Activated CD4-positive, alpha-beta T cell treated with anti-CD3 and anti-CD28 coated beads, Interleukin-2, amount 10 ng/mL, durations not matched to agents 24 days and 14 days (primary cell): Measurements from ENCODE around the gene CPE. TPM values are rescaled to one million over a fixed set of nuclear protein-coding genes. Genes with fewer than 3 reads are reported as not detected.
A peak's percentile ranks its signal among the peaks of the same experiment; 100 is the strongest.
"Not testable (repeated sequence)": the region's sequence is repeated elsewhere in the genome, so short reads cannot be mapped to it uniquely, and the experiment has no call there.

Experiments
- DNase-seq: peaks from one replicate; pipeline ENCODE4 v3.0.0; 2022
- H3K27ac Mint-ChIP-seq: one replicate; pipeline ENCODE4 v1.8.0; 2022; ENCODE audit warnings: mild to moderate bottlenecking, mixed read lengths
- H3K27me3 Mint-ChIP-seq: one replicate; pipeline ENCODE4 v1.8.0; 2022; ENCODE audit warnings: mixed read lengths
- H3K36me3 Mint-ChIP-seq: one replicate; pipeline ENCODE4 v1.8.0; 2022; ENCODE audit warnings: low read depth, mild to moderate bottlenecking, mixed read lengths
- H3K4me1 Mint-ChIP-seq: one replicate; pipeline ENCODE4 v1.8.0; 2021; ENCODE audit warnings: mixed read lengths
- H3K4me3 Mint-ChIP-seq: one replicate; pipeline ENCODE4 v1.8.0; 2022; ENCODE audit warnings: mild to moderate bottlenecking, moderate library complexity, mixed read lengths
- H3K9me3 Mint-ChIP-seq: one replicate; pipeline ENCODE4 v1.8.0; 2021; ENCODE audit warnings: mixed read lengths
- intact Hi-C: fragments of 100-400 bp; cut with micrococcal nuclease; formaldehyde crosslinking; loops from one replicate; pipeline ENCODE4 v1.15.1; 2023
- total RNA-seq: library from RNA; stranded (reverse); gene quantifications from 2 replicates; pipeline ENCODE4 v1.2.3, GENCODE V29; 2022

The CPE gene
- total RNA-seq, 1 donor from 2014 or later, result not detected

- Mint-ChIP-seq H3K27ac (no peak overlapping the region), H3K4me3 (no peak overlapping the region), H3K36me3 (no peaks in the 10 kb centered on the region), H3K9me3 (peaks cover 13% of the 10 kb centered on the region), H3K4me1 (no peaks in the 10 kb centered on the region), H3K27me3 (no peaks in the 10 kb centered on the region)
- peak; percentile 23 for DNase-seq
- intact Hi-C loops, result no loop called here
Measured at GRCh38 chr4:165472943-165473676, 94.3 kb downstream of the CPE start.

- Mint-ChIP-seq H3K4me1 (no peaks in the 10 kb centered on the region), H3K36me3 (no peaks in the 10 kb centered on the region), H3K9me3 (peaks cover 13% of the 10 kb centered on the region), H3K27me3 (peaks cover 5% of the 10 kb centered on the region), H3K4me3 (no peak overlapping the region), H3K27ac (no peak overlapping the region)
- peak; percentile 19 for DNase-seq
- intact Hi-C loops, result no loop called here
Measured at GRCh38 chr4:165474784-165475705, 96.2 kb downstream of the CPE start.

- H3K9me3 Mint-ChIP-seq, result peaks cover 12% of the 10 kb centered on the region
- H3K36me3 Mint-ChIP-seq, result no peaks in the 10 kb centered on the region
- peaks cover 5% of the 10 kb centered on the region for H3K27me3 Mint-ChIP-seq
- DNase-seq, result no peak
- intact Hi-C loops, result no loop called here
- no peaks in the 10 kb centered on the region for H3K4me1 Mint-ChIP-seq
- no peak overlapping the region for H3K4me3 Mint-ChIP-seq
- no peak overlapping the region for H3K27ac Mint-ChIP-seq
Measured at GRCh38 chr4:165475706-165476070, 96.9 kb downstream of the CPE start.

- Mint-ChIP-seq H3K4me3 (no peak overlapping the region), H3K36me3 (no peaks in the 10 kb centered on the region), H3K27me3 (peaks cover 5% of the 10 kb centered on the region), H3K9me3 (peaks cover 10% of the 10 kb centered on the region), H3K27ac (no peak overlapping the region), H3K4me1 (no peaks in the 10 kb centered on the region)
- intact Hi-C loops, result no loop called here
- no peak for DNase-seq
Measured at GRCh38 chr4:165476214-165477098, 97.6 kb downstream of the CPE start.

GRCh38 chr4:165477799-165478198 is 99.0 kb downstream of the CPE start:
- Mint-ChIP-seq H3K9me3 (peaks cover 10% of the 10 kb centered on the region), H3K36me3 (no peaks in the 10 kb centered on the region), H3K4me3 (no peak overlapping the region), H3K27ac (no peak overlapping the region), H3K27me3 (peaks cover 11% of the 10 kb centered on the region), H3K4me1 (no peaks in the 10 kb centered on the region)
- DNase-seq, result no peak
- intact Hi-C loops, result no loop called here

- DNase-seq, result no peak
- Mint-ChIP-seq H3K4me3 (no peak overlapping the region), H3K27me3 (peaks cover 11% of the 10 kb centered on the region), H3K4me1 (no peaks in the 10 kb centered on the region), H3K36me3 (no peaks in the 10 kb centered on the region), H3K27ac (no peak overlapping the region), H3K9me3 (peaks cover 9% of the 10 kb centered on the region)
- intact Hi-C loops, result no loop called here
Measured at GRCh38 chr4:165478260-165478659, 99.5 kb downstream of the CPE start.

GRCh38 chr4:165481053-165481835 is 102.4 kb downstream of the CPE start:
- H3K4me1 Mint-ChIP-seq, result no peaks in the 10 kb centered on the region
- intact Hi-C loops, result no loop called here

GRCh38 chr4:165489786-165490185 is 111.0 kb downstream of the CPE start:
- no peak overlapping the region for H3K4me3 Mint-ChIP-seq
- H3K27me3 Mint-ChIP-seq, result peaks cover 29% of the 10 kb centered on the region
- intact Hi-C loops, result no loop called here
- no peak for DNase-seq
- no peaks in the 10 kb centered on the region for H3K9me3 Mint-ChIP-seq
- H3K36me3 Mint-ChIP-seq, result no peaks in the 10 kb centered on the region
- no peak overlapping the region for H3K27ac Mint-ChIP-seq
- peaks cover 3% of the 10 kb centered on the region for H3K4me1 Mint-ChIP-seq

More at GRCh38 chr4:165481053-165481835, 102.4 kb downstream of the CPE start:
- H3K9me3 Mint-ChIP-seq, result no peaks in the 10 kb centered on the region
- no peak for DNase-seq
- H3K4me3 Mint-ChIP-seq, result no peak overlapping the region
- peaks cover 13% of the 10 kb centered on the region for H3K27me3 Mint-ChIP-seq
- H3K27ac Mint-ChIP-seq, result no peak overlapping the region
- H3K36me3 Mint-ChIP-seq, result no peaks in the 10 kb centered on the region

- not testable (repeated sequence) for H3K9me3 Mint-ChIP-seq
- peaks cover 20% of the 10 kb centered on the region for H3K27me3 Mint-ChIP-seq
- intact Hi-C loops, result loop anchor here (2.0 kb wide), 1 partner anchor 44 kb away; no protein-coding TSS in a partner anchor
Measured at GRCh38 chr4:165492583-165492982, 113.8 kb downstream of the CPE start.

GRCh38 chr4:165493359-165493758 is 114.6 kb downstream of the CPE start:
- Mint-ChIP-seq H3K36me3 (no peaks in the 10 kb centered on the region), H3K27ac (no peak overlapping the region), H3K27me3 (peaks cover 20% of the 10 kb centered on the region), H3K4me3 (peak overlapping the region; percentile 52), H3K4me1 (peaks cover 3% of the 10 kb centered on the region), H3K9me3 (no peaks in the 10 kb centered on the region)
- peak; percentile 88 for DNase-seq
- intact Hi-C loops, result loop anchor here (1.0 to 2.0 kb wide), 2 partner anchors 43 to 599 kb away; no protein-coding TSS in a partner anchor

More at GRCh38 chr4:165492583-165492982, 113.8 kb downstream of the CPE start:
- not testable (repeated sequence) for DNase-seq, H3K4me3 Mint-ChIP-seq, H3K27ac Mint-ChIP-seq, H3K36me3 Mint-ChIP-seq, H3K4me1 Mint-ChIP-seq

- no peaks in the 10 kb centered on the region for H3K36me3 Mint-ChIP-seq
- intact Hi-C loops, result no loop called here
- no peak for DNase-seq
- no peak overlapping the region for H3K4me3 Mint-ChIP-seq
- peaks cover 2% of the 10 kb centered on the region for H3K4me1 Mint-ChIP-seq
- H3K27ac Mint-ChIP-seq, result no peak overlapping the region
- H3K27me3 Mint-ChIP-seq, result no peaks in the 10 kb centered on the region
- H3K9me3 Mint-ChIP-seq, result no peaks in the 10 kb centered on the region
Measured at GRCh38 chr4:165502916-165503907, 124.4 kb downstream of the CPE start.

GRCh38 chr4:165504184-165504583 is 125.4 kb downstream of the CPE start:
- no peaks in the 10 kb centered on the region for H3K36me3 Mint-ChIP-seq
- H3K4me3 Mint-ChIP-seq, result no peak overlapping the region
- intact Hi-C loops, result no loop called here
- no peaks in the 10 kb centered on the region for H3K9me3 Mint-ChIP-seq
- H3K27me3 Mint-ChIP-seq, result no peaks in the 10 kb centered on the region
- no peak overlapping the region for H3K27ac Mint-ChIP-seq
- H3K4me1 Mint-ChIP-seq, result peaks cover 2% of the 10 kb centered on the region
- no peak for DNase-seq
